Measurements from ENCODE around the gene STAB2.

Gene STAB2

GRCh38 chr12:103676893-103677292 is 89.8 kb downstream of the STAB2 start:
- TF ChIP-seq ZBTB7A (IDR thresholded peaks at IDR 0.05; ENCODE audit: low read depth) (no peak), CREB1 (IDR thresholded peaks at IDR 0.05; ENCODE audit: low read depth) (no peak), TEAD4 (IDR thresholded peaks at IDR 0.05) (no peak), YY1 (IDR thresholded peaks at IDR 0.05; ENCODE audit: low read depth) (no peak), USF1 (IDR thresholded peaks at IDR 0.05) (no peak), EGR1 (IDR thresholded peaks at IDR 0.05) (no peak), EP300 (IDR thresholded peaks at IDR 0.05; ENCODE audit: borderline replicate concordance) (no peak), FOXM1 (IDR thresholded peaks at IDR 0.05; ENCODE audit: borderline replicate concordance, low read depth) (no peak), CEBPB (IDR thresholded peaks at IDR 0.05) (no peak), MAX (IDR thresholded peaks at IDR 0.05) (no peak), NFIC (IDR thresholded peaks at IDR 0.05) (no peak), REST (IDR thresholded peaks at IDR 0.05; ENCODE audit: low read depth) (no peak), TAF1 (IDR thresholded peaks at IDR 0.05; ENCODE audit: low read depth) (no peak), TCF12 (IDR thresholded peaks at IDR 0.05; ENCODE audit: low read depth) (no peak)

- TF ChIP-seq REST (IDR thresholded peaks at IDR 0.05; ENCODE audit: low read depth) (no peak), CREB1 (IDR thresholded peaks at IDR 0.05; ENCODE audit: low read depth) (no peak), FOXM1 (IDR thresholded peaks at IDR 0.05; ENCODE audit: borderline replicate concordance, low read depth) (no peak), EP300 (IDR thresholded peaks at IDR 0.05; ENCODE audit: borderline replicate concordance) (no peak), NFIC (IDR thresholded peaks at IDR 0.05) (no peak), EGR1 (IDR thresholded peaks at IDR 0.05) (no peak), TCF12 (IDR thresholded peaks at IDR 0.05; ENCODE audit: low read depth) (no peak), ZBTB7A (IDR thresholded peaks at IDR 0.05; ENCODE audit: low read depth) (no peak), MAX (IDR thresholded peaks at IDR 0.05) (no peak), USF1 (IDR thresholded peaks at IDR 0.05) (no peak)
Measured at GRCh38 chr12:103677341-103677740, 90.3 kb downstream of the STAB2 start.

GRCh38 chr12:103677905-103678304 is 90.8 kb downstream of the STAB2 start:
- no peak for TF ChIP-seq RAD21 (IDR thresholded peaks at IDR 0.05; ENCODE audit: low read depth)
- no peak for TF ChIP-seq EP300 (IDR thresholded peaks at IDR 0.05; ENCODE audit: borderline replicate concordance)
- no peak for TF ChIP-seq MAX (IDR thresholded peaks at IDR 0.05)
- no peak for TF ChIP-seq EGR1 (IDR thresholded peaks at IDR 0.05)
- no peak for TF ChIP-seq REST (IDR thresholded peaks at IDR 0.05; ENCODE audit: low read depth)
- no peak for TF ChIP-seq YY1 (IDR thresholded peaks at IDR 0.05; ENCODE audit: low read depth)
- TF ChIP-seq ZBTB7A (IDR thresholded peaks at IDR 0.05; ENCODE audit: low read depth) = no peak
- TF ChIP-seq USF1 (IDR thresholded peaks at IDR 0.05) = no peak
- TF ChIP-seq TAF1 (IDR thresholded peaks at IDR 0.05; ENCODE audit: low read depth) = no peak
- no peak for TF ChIP-seq NFIC (IDR thresholded peaks at IDR 0.05)
- no peak for TF ChIP-seq TCF12 (IDR thresholded peaks at IDR 0.05; ENCODE audit: low read depth)
- TF ChIP-seq TEAD4 (IDR thresholded peaks at IDR 0.05) = no peak
- TF ChIP-seq CREB1 (IDR thresholded peaks at IDR 0.05; ENCODE audit: low read depth) = no peak
- TF ChIP-seq CEBPB (IDR thresholded peaks at IDR 0.05) = no peak
- TF ChIP-seq FOXM1 (IDR thresholded peaks at IDR 0.05; ENCODE audit: borderline replicate concordance, low read depth) = no peak

Measured in Ishikawa (cell line).